CD4-positive, alpha-beta T cell treated with Interleukin-17A for 1 hour (primary cell): ENCODE results near the gene ADAMTS2.

Experiments
- DNase-seq: peaks from one replicate; pipeline ENCODE4 v3.0.0-alpha.2; 2020

ADAMTS2 gene

GRCh38 chr5:179263391-179264052 is 81.7 kb downstream of the ADAMTS2 start:
- DNase-seq, result no peak

GRCh38 chr5:179262126-179262920 is 82.9 kb downstream of the ADAMTS2 start:
- DNase-seq, result no peak

- DNase-seq, result no peak
Measured at GRCh38 chr5:179261301-179262125, 83.7 kb downstream of the ADAMTS2 start.

- no peak for DNase-seq
Measured at GRCh38 chr5:179260324-179261070, 84.8 kb downstream of the ADAMTS2 start.

- DNase-seq, result no peak
Measured at GRCh38 chr5:179259731-179260323, 85.4 kb downstream of the ADAMTS2 start.

GRCh38 chr5:179258922-179259730 is 86.1 kb downstream of the ADAMTS2 start:
- DNase-seq, result no peak

GRCh38 chr5:179258001-179258921 is 87.0 kb downstream of the ADAMTS2 start:
- no peak for DNase-seq

GRCh38 chr5:179257176-179257682 is 88.0 kb downstream of the ADAMTS2 start:
- no peak for DNase-seq

- DNase-seq, result no peak
Measured at GRCh38 chr5:179256328-179257175, 88.7 kb downstream of the ADAMTS2 start.

- DNase-seq, result no peak
Measured at GRCh38 chr5:179255527-179256327, 89.5 kb downstream of the ADAMTS2 start.

- DNase-seq, result no peak
Measured at GRCh38 chr5:179254638-179255271, 90.5 kb downstream of the ADAMTS2 start.

- DNase-seq, result no peak
Measured at GRCh38 chr5:179253730-179254129, 91.5 kb downstream of the ADAMTS2 start.

- DNase-seq, result no peak
Measured at GRCh38 chr5:179251276-179251969, 93.8 kb downstream of the ADAMTS2 start.

- no peak for DNase-seq
Measured at GRCh38 chr5:179250561-179251225, 94.6 kb downstream of the ADAMTS2 start.

- no peak for DNase-seq
Measured at GRCh38 chr5:179246227-179246626, 99.0 kb downstream of the ADAMTS2 start.

GRCh38 chr5:179245031-179245430 is 100.2 kb downstream of the ADAMTS2 start:
- DNase-seq, result no peak
